Activated CD4-positive, alpha-beta T cell treated with anti-CD3 and anti-CD28 coated beads, Interleukin-2, Interleukin-4, amounts not matched to agents 100 ng/mL and 50 ng/mL, durations not matched to agents 16 hours and 8 hours (primary cell): ENCODE results near the gene OTX2.

Source experiments
- DNase-seq: peaks from one replicate; pipeline ENCODE4 v3.0.0-alpha.2; 2020; ENCODE audit warnings: low spot score

OTX2 gene

GRCh38 chr14:56812364-56813141 is 2.3 kb upstream of the OTX2 start:
- DNase-seq = no peak

- no peak for DNase-seq
Observed at GRCh38 chr14:56811593-56812363, 1.5 kb upstream of the OTX2 start.

- peak; percentile 16 for DNase-seq
Observed at GRCh38 chr14:56810836-56811592, 735 bp upstream of the OTX2 start.

- DNase-seq = no peak
Observed at GRCh38 chr14:56809270-56810146, 771 bp downstream of the OTX2 start.

- DNase-seq = no peak
Observed at GRCh38 chr14:56808383-56809269, 1.7 kb downstream of the OTX2 start.

- DNase-seq = no peak
Observed at GRCh38 chr14:56808110-56808382, 2.2 kb downstream of the OTX2 start.

- DNase-seq = no peak
Observed at GRCh38 chr14:56807386-56808109, 2.7 kb downstream of the OTX2 start.

- DNase-seq = no peak
Observed at GRCh38 chr14:56806760-56807159, 3.5 kb downstream of the OTX2 start.

- DNase-seq = no peak
Observed at GRCh38 chr14:56805992-56806727, 4.1 kb downstream of the OTX2 start.

GRCh38 chr14:56805201-56805991 is 4.9 kb downstream of the OTX2 start:
- DNase-seq = no peak

- no peak for DNase-seq
Observed at GRCh38 chr14:56803816-56804535, 6.3 kb downstream of the OTX2 start.

- DNase-seq = no peak
Observed at GRCh38 chr14:56801920-56802319, 8.4 kb downstream of the OTX2 start.

GRCh38 chr14:56799343-56799645 is 11.0 kb downstream of the OTX2 start:
- no peak for DNase-seq

- DNase-seq = no peak
Observed at GRCh38 chr14:56798447-56799342, 11.6 kb downstream of the OTX2 start.

GRCh38 chr14:56797569-56798446 is 12.5 kb downstream of the OTX2 start:
- no peak for DNase-seq

GRCh38 chr14:56797003-56797568 is 13.2 kb downstream of the OTX2 start:
- no peak for DNase-seq
